PC-3 (cell line): ENCODE results near the gene RGS3. TPM values are rescaled to one million over a fixed set of nuclear protein-coding genes. Genes with fewer than 3 reads are reported as not detected.

ENCODE experiments used
- ATAC-seq: fragments of 200-7000 bp; cut with Tn5 transposase; 2 replicates; pipeline ENCODE4 v1.9.1; 2020; ENCODE audit warnings: mild to moderate bottlenecking, moderate library complexity
- BruUV-seq: library from RNA; stranded (reverse); fragments of 400-500 nt; replicated peaks from 2 replicates; lab custom pipeline; 2021; lab: Mats Ljungman, UMichigan
- CTCF ChIA-PET: fragments of 300-600 bp; sonication (Branson Sonifier 250); formaldehyde crosslinking; loops from one replicate; lab custom pipeline; 2022; ENCODE audit warnings: antibody characterized with exemption; lab: Charles Lee
- POLR2A ChIA-PET: fragments of 300-600 bp; sonication (Branson Sonifier 250); formaldehyde crosslinking; loops from one replicate; lab custom pipeline; 2022; ENCODE audit warnings: antibody characterized with exemption; ENCODE audit not compliant: unreplicated experiment; lab: Charles Lee
- DNase-seq: peaks from one replicate; pipeline ENCODE4 v3.0.0-alpha.2; 2015
- H2AFZ ChIP-seq: fragments of 300-600 bp; sonication (generic); 2 replicates; pipeline ENCODE4 v1.6.0; 2016; ENCODE audit warnings: antibody characterized with exemption, low read length
- H3F3A ChIP-seq: fragments of 300-600 bp; sonication (generic); one replicate; pipeline ENCODE4 v1.6.0; 2017; ENCODE audit warnings: antibody characterized with exemption, low read length, control low read depth, mild to moderate bottlenecking; ENCODE audit not compliant: unreplicated experiment
- H3K27ac ChIP-seq: fragments of 300-600 bp; sonication (generic); 2 replicates; pipeline ENCODE4 v1.5.1; 2016; ENCODE audit warnings: mild to moderate bottlenecking, low read length
- H3K27me3 ChIP-seq: fragments of 300-600 bp; sonication (generic); 2 replicates; pipeline ENCODE4 v1.6.1; 2016; ENCODE audit warnings: low read length, mixed read lengths
- H3K36me3 ChIP-seq: fragments of 300-600 bp; sonication (generic); 2 replicates; pipeline ENCODE4 v1.6.1; 2016; ENCODE audit warnings: low read depth, mixed run types, low read length, mixed read lengths
- H3K4me1 ChIP-seq: fragments of 300-600 bp; sonication (generic); 2 replicates; pipeline ENCODE4 v1.5.1; 2016; ENCODE audit warnings: low read length; ENCODE audit not compliant: insufficient read depth
- H3K4me2 ChIP-seq: fragments of 300-600 bp; sonication (generic); 2 replicates; pipeline ENCODE4 v1.6.0; 2016; ENCODE audit warnings: low read length
- H3K4me3 ChIP-seq: fragments of 300-600 bp; sonication (generic); 2 replicates; pipeline ENCODE4 v1.5.1; 2016; ENCODE audit warnings: mild to moderate bottlenecking, low read length, mixed read lengths
- H3K79me2 ChIP-seq: fragments of 300-600 bp; sonication (generic); 2 replicates; pipeline ENCODE4 v1.6.1; 2017; ENCODE audit warnings: low read length, mixed read lengths
- H3K9ac ChIP-seq: fragments of 300-600 bp; sonication (generic); 2 replicates; pipeline ENCODE4 v1.6.0; 2016; ENCODE audit warnings: mild to moderate bottlenecking, low read length
- H3K9me2 ChIP-seq: fragments of 300-600 bp; sonication (generic); replicated peaks from 2 replicates; pipeline ENCODE4 v1.6.1; 2016; ENCODE audit warnings: mixed run types, low read length, mixed read lengths
- H3K9me3 ChIP-seq: fragments of 300-600 bp; sonication (generic); 2 replicates; pipeline ENCODE4 v1.6.1; 2016; ENCODE audit warnings: low read length, mixed read lengths
- H4K20me1 ChIP-seq: fragments of 300-600 bp; sonication (generic); 2 replicates; pipeline ENCODE4 v1.6.1; 2016; ENCODE audit warnings: low read length, mixed read lengths
- CTCF ChIP-seq: fragments of 300-600 bp; sonication (generic); conservative IDR thresholded peaks from 2 replicates; pipeline ENCODE4 v1.5.1; 2017; ENCODE audit warnings: antibody characterized with exemption, low read depth, mild to moderate bottlenecking, low read length
- EZH2 ChIP-seq: fragments of 300-600 bp; sonication (generic); IDR thresholded peaks from one replicate; pipeline ENCODE4 v1.6.1; 2017; ENCODE audit warnings: antibody characterized with exemption, mild to moderate bottlenecking, low read length; ENCODE audit not compliant: unreplicated experiment
- EZH2phosphoT487 ChIP-seq: fragments of 300-600 bp; sonication (generic); IDR thresholded peaks from 2 replicates; pipeline ENCODE4 v1.6.1; 2018; ENCODE audit warnings: mild to moderate bottlenecking, antibody characterized with exemption, low read length, borderline replicate concordance
- intact Hi-C: fragments of 100-400 bp; cut with micrococcal nuclease; formaldehyde crosslinking; loops from 2 replicates; pipeline ENCODE4 v1.9.0; 2023
- total RNA-seq: library from RNA; depleted of rRNA; stranded (reverse); fragments of >200 nt; gene quantifications from 2 replicates; pipeline ENCODE4 v1.2.3, GENCODE V29; 2014

Gene RGS3
- total RNA-seq, 1 experiment from 2014 or later, result 26.3 TPM

GRCh38 chr9:113625486-113625885, 162.0 kb downstream of the RGS3 start:
- CTCF ChIA-PET, result no interaction called here
- no peak overlapping the region for H3K9ac ChIP-seq
- H4K20me1 ChIP-seq, result no peaks in the 10 kb centered on the region
- H3K27me3 ChIP-seq, result no peaks in the 10 kb centered on the region
- no peak for ATAC-seq
- H3K4me2 ChIP-seq, result no peak overlapping the region
- DNase-seq, result no peak
- no peaks in the 10 kb centered on the region for H3K36me3 ChIP-seq
- no peak overlapping the region for H3K27ac ChIP-seq
- POLR2A ChIA-PET, result no interaction called here
- no peak overlapping the region for H3K4me3 ChIP-seq
- TF ChIP-seq EZH2, result no peak
- TF ChIP-seq EZH2phosphoT487, result no peak
- no peak for TF ChIP-seq CTCF
- peaks cover 22% of the 10 kb centered on the region for H3K4me1 ChIP-seq
- no peaks in the 10 kb centered on the region for H3F3A ChIP-seq
- H3K9me2 ChIP-seq, result no peaks in the 10 kb centered on the region
- H3K9me3 ChIP-seq, result no peaks in the 10 kb centered on the region
- H2AFZ ChIP-seq, result no peak overlapping the region
- H3K79me2 ChIP-seq, result no peaks in the 10 kb centered on the region
- no TSS peak for BruUV-seq
- intact Hi-C loops, result no loop called here

GRCh38 chr9:113626735-113627495, 163.4 kb downstream of the RGS3 start:
- TF ChIP-seq EZH2phosphoT487 (no peak), CTCF (no peak), EZH2 (no peak)
- no TSS peak for BruUV-seq
- Histone ChIP-seq H3K36me3 (no peaks in the 10 kb centered on the region), H3K27ac (no peak overlapping the region), H3F3A (no peaks in the 10 kb centered on the region), H3K4me3 (no peak overlapping the region), H3K9me2 (no peaks in the 10 kb centered on the region), H3K4me1 (peaks cover 14% of the 10 kb centered on the region), H3K79me2 (no peaks in the 10 kb centered on the region), H3K9me3 (no peaks in the 10 kb centered on the region), H3K4me2 (no peak overlapping the region), H3K9ac (no peak overlapping the region), H2AFZ (no peak overlapping the region), H4K20me1 (no peaks in the 10 kb centered on the region), H3K27me3 (no peaks in the 10 kb centered on the region)
- no peak for ATAC-seq
- POLR2A ChIA-PET, result no interaction called here
- CTCF ChIA-PET, result no interaction called here
- DNase-seq, result no peak
- intact Hi-C loops, result no loop called here

- no peak for DNase-seq
- H3K4me3 ChIP-seq, result no peak overlapping the region
- H3K27ac ChIP-seq, result no peak overlapping the region
- ATAC-seq, result no peak
- H3K4me1 ChIP-seq, result no peaks in the 10 kb centered on the region; the same call in 1 of the 2 replicates
- H3K4me2 ChIP-seq, result no peak overlapping the region
- no peaks in the 10 kb centered on the region for H3K36me3 ChIP-seq
- H3K9me3 ChIP-seq, result no peaks in the 10 kb centered on the region
- CTCF ChIA-PET, result no interaction called here
- POLR2A ChIA-PET, result no interaction called here
- H4K20me1 ChIP-seq, result no peaks in the 10 kb centered on the region
- no peaks in the 10 kb centered on the region for H3F3A ChIP-seq
- no peaks in the 10 kb centered on the region for H3K9me2 ChIP-seq
- intact Hi-C loops, result no loop called here
- H2AFZ ChIP-seq, result no peak overlapping the region
- no peaks in the 10 kb centered on the region for H3K79me2 ChIP-seq
- BruUV-seq, result no TSS peak
- no peak overlapping the region for H3K9ac ChIP-seq
- no peaks in the 10 kb centered on the region for H3K27me3 ChIP-seq
- TF ChIP-seq EZH2 (no peak), CTCF (no peak), EZH2phosphoT487 (no peak)
Observed at GRCh38 chr9:113628621-113629020, 165.1 kb downstream of the RGS3 start.
